UCSD-AML1 (cell line): ENCODE data around the gene CALML3.

Source experiments
- DNase-seq: peaks from one replicate; lab custom pipeline; 2025; ENCODE audit not compliant: unreplicated experiment; lab: John Stamatoyannopoulos, UW

CALML3 gene

GRCh38 chr10:5506246-5506645 is 18.5 kb upstream of the CALML3 start:
- DNase-seq: no peak

GRCh38 chr10:5506751-5507648 is 17.8 kb upstream of the CALML3 start:
- no peak for DNase-seq

DNA sequence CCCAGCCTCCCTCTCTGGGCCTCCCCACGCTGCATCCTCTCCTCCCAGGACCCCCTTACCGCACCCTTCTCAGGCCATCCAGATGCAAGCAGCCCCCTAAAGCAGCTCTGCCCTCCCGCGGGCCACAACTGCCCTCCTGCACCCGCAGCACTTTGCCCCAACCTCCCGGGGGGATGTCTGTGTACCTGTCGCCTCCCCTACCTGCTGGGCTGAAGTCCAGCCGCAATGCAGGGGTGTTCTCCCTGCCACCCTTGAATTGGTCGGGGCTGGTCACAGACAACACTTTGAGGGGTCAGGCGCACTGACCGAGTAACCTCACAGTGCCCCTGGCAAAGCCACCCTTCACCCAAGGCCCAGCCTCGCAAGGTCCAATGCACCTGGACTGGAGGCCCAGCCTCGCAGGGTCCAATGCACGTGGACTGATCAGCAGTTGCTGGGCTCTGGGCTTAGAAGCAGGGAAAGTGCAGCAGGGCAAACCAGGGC is 17.1 kb upstream of the CALML3 start:
- DNase-seq: no peak

- DNase-seq: no peak
These were observed 16.6 kb upstream of the CALML3 start for GRCh38 chr10:5508161-5508604.

DNA sequence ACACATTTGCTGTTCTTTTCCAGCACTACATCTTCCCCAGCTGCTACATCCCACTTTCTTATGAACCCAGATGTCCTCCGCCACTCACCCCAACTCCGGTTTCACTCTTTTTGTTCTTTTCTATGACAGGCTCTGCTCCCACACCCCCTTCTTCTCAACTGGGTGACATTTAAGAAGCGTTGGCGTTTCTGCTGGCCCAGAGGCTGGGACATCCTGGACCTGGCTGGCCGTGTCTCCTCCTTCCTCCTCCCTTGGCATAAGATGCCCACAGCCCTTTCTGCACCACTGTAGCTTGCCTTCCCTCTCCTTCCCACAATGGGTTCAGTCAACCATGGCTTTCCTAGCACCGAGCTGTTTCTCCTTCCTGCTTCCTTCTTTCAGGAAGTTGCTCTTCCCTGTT is 16.0 kb upstream of the CALML3 start:
- no peak for DNase-seq

DNA sequence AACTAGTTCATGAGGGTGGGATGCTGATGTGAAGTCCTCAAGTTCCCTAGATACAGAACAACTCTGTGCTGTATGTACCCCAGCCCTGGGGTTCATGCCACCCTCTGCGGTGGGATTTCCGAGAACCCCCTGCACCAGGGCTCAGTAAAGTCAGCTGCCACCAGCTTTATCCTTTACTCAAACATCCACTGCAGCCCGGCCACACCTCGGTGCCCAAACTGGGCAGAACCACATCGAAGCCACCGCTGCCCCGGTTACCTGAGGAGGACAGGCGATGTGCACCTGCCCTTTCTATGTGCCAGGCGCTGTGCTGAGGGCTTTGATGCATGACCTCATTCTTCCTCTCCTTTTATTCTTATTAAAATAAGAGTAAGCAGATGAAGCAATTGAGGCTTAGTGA is 15.5 kb upstream of the CALML3 start:
- DNase-seq: no peak

- DNase-seq: no peak
These were observed 15.1 kb upstream of the CALML3 start for GRCh38 chr10:5509691-5510090.

DNA sequence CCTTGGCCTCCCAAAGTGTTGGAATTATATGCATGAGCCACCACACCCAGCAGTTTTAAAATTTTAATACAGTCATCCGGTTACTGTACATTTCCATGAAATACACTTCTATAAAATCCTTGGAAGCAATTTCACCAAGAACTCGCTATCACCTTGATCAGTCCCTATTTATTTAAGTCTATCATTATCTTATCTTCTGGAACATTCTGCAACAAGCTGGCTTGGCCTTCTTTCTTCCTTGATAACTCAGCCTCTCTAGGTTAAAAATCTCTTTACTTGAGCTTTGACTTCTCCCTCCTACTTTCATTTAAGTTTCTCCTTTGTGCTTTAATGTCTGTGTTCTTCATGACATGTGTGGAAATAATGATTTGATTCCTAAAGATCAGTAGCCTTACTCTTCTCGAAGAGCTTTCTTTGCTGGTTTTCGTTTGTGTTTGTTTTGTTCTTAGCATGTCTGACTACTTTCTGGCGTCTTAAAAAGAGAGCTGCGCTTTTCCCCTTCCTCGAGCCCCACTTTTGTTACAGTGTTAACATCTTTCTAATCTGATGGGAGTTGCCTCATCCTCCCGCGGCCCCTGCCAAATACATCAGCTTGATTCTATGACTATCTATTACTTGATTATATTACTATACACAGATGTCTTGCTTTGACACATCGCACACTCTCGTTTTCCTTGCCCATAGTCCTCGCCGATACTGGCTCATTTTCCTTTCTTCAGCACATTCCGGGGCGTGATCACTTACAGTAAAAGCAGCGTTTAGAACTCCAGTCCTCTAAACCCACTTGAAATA is 14.3 kb upstream of the CALML3 start:
- no peak for DNase-seq

DNA sequence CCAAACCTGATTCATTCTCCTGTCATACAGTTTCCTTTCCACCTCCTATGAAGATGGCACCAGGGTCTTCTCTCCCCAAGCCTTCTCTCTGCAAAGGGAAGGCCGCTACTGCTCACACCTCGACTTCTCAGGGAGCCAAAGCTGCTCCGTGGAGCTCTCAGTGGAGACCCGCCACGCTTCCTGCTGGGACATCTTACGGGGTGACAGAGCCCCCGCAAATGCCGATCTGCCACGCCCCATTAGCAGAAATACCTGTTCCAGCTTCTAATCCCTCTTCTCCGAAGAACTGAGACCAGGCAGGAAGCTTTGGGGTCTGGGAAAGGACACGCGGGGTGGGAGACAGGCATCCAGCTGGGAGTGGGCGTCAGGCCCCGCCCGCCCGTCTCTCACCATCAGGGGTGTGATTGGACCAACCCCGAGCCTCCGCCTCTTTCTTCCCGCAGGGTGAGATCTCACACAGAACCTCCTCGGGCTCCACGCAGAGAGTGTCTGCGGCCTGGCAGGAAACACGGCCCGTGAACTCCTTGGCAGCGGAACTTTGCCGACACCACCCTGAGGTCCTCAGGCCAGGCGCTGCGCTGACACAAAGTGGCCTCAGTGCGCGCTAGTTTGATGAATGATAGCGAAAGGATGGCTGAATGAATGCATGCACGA is 13.4 kb upstream of the CALML3 start:
- no peak for DNase-seq

GRCh38 chr10:5511885-5512280 is 12.9 kb upstream of the CALML3 start:
- DNase-seq: no peak

DNA sequence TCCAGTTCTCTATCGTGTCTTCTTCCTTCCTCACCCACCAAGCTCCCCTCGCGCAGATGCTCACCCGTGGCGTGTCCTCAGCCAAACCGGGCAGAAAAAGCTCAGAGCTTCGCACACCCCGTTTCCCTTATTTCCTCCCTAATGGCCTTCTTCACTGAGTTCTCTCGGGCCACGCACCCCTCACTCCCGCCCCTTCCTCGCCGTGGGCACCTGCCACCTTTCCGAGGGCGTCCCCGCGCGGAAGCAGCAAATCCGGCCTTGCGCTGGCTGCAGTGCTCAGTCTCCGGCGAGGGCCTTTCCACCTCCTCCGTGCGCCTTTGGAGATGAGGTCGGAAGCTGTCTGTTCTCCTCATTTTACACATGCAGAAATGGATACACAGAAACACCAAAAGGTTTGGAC is 12.4 kb upstream of the CALML3 start:
- no peak for DNase-seq

DNA sequence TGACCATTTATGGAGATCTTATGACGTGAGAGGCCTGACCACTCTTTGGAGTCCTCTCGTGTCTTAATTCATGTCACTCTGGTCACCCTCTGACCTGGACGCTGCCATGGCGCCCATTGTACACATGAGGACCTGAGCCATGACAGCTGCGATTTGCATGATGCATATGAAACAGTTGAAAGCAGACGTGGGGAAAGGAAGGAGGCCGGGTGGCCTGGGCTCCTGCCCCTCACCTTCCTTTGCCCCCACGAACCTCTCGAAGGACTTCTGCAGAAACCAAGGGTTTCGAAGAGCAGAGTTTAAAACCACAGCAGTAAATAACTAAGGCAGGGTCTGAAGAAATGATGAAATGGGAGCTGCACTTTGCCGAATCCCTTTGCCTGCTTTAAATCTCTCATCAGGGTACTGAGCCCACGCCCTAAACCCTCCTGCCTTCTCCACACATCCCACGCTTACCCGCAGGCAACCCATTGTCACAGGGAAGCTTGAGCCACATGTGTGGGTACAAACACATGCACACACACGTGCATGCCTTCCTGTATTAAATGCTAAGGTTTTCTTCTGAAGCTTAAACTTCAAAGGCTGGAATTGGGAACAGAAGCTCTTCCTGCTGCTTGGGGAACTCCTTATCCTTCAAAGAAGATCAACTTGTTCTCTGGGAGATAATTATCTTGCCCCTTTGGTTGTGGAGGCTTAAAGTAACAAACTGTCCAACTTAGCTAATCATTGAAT is 11.7 kb upstream of the CALML3 start:
- DNase-seq: no peak

- no peak for DNase-seq
These were observed 10.4 kb upstream of the CALML3 start for GRCh38 chr10:5514226-5514850.

GRCh38 chr10:5515948-5516761 is 8.6 kb upstream of the CALML3 start:
- no peak for DNase-seq

GRCh38 chr10:5517546-5517945 is 7.2 kb upstream of the CALML3 start:
- no peak for DNase-seq

- DNase-seq: no peak
These were observed 6.6 kb upstream of the CALML3 start for GRCh38 chr10:5518143-5518542.

GRCh38 chr10:5519054-5519453 is 5.7 kb upstream of the CALML3 start:
- DNase-seq: no peak

DNA sequence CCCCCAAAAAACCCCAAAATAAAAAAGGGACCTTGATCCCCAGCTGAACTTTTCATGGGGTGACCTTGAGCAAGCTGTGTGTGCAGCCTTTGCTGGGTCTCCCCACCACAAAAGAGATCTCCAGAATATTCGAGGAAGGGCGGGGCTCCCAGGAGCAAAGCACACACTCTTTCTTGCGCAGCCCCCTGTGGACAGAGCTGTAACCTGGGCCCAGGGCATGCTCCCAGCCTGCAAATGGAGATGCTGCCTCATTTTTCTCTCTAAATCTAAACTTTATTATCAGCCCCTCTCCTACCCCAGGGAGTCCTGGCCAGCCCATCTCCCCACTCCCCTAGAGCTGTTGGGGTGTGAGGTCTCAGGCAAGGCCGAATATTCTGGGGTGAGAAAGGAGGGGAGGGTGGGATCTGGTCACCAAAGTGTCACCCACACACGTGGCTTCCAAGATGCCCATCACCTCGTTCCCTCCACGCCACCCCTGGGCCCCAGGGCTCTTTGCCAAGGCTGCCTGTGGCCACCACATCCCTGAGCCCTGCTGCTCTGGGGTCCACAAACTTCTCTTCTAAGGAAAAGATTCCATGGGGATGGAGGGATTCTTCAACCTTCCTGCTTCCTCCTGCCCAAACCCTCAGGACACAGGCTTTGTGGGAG is 1.7 kb upstream of the CALML3 start:
- no peak for DNase-seq
